HCT116 (cell line): ENCODE data around the gene RPS2. TPM values are rescaled to one million over a fixed set of nuclear protein-coding genes. Genes with fewer than 3 reads are reported as not detected.

ENCODE experiments used
- ATAC-seq: fragments of 200-7000 bp; cut with Tn5 transposase; 2 replicates; pipeline ENCODE4 v1.9.1; 2020; ENCODE audit warnings: mild to moderate bottlenecking, moderate library complexity
- BruUV-seq: library from RNA; stranded (reverse); fragments of 400-500 nt; replicated peaks from 2 replicates; lab custom pipeline; 2021; lab: Mats Ljungman, UMichigan
- CTCF ChIA-PET: fragments of 300-600 bp; sonication (Branson Sonifier 250); formaldehyde crosslinking; loops from one replicate; lab custom pipeline; 2021; ENCODE audit warnings: antibody characterized with exemption; lab: Charles Lee
- POLR2A ChIA-PET: fragments of 300-600, 350-600 bp; sonication (Branson Sonifier 250); formaldehyde crosslinking; loops from one replicate; lab custom pipeline; 2021; ENCODE audit warnings: antibody characterized with exemption; lab: Charles Lee
- RAD21 ChIA-PET, 2 experiments: fragments of 300-600 bp; sonication (Branson Sonifier 250); formaldehyde crosslinking; loops; one replicate each; lab custom pipeline; 2023; ENCODE audit warnings: low total read pairs in 2 of 2; ENCODE audit not compliant: uncharacterized antibody in 2 of 2, unreplicated experiment in 2 of 2, low non-redundant PET in 1 of 2; lab: Charles Lee
- DNase-seq: peaks from one replicate; pipeline ENCODE4 v3.0.0-alpha.2; 2010; ENCODE audit warnings: low read depth, low spot score
- H2AFZ ChIP-seq: fragments of 200-600 bp; shearing (Covaris generic), sonication (generic); 2 replicates; pipeline ENCODE4 v1.6.1; 2017; ENCODE audit warnings: low read depth, mixed run types, mixed read lengths, antibody characterized with exemption, low read length; ENCODE audit not compliant: poor library complexity, severe bottlenecking
- H3K27ac ChIP-seq: 2 replicates; pipeline ENCODE4 v1.5.1; 2012; ENCODE audit warnings: low read depth, low read length
- H3K27me3 ChIP-seq: fragments of 200-600 bp; sonication (generic); 2 replicates; pipeline ENCODE4 v1.6.1; 2016; ENCODE audit warnings: mixed run types, low read length, mixed read lengths; ENCODE audit not compliant: insufficient read depth
- H3K36me3 ChIP-seq, 2 experiments: fragments of 200-500 bp in 1 of 2; fragments of 200-600 bp in 1 of 2; sonication (Bioruptor generic) in 1 of 2; sonication (generic) in 1 of 2; 2 replicates each; pipeline versions ENCODE4 v1.5.1 to v1.6.1; 2014 to 2016; ENCODE audit warnings: low read length in 2 of 2, inconsistent platforms in 1 of 2, mixed read lengths in 1 of 2, mixed run types in 1 of 2; ENCODE audit not compliant: insufficient read depth in 2 of 2, control insufficient read depth in 1 of 2
- H3K4me1 ChIP-seq, 2 experiments: fragments of 200-600 bp in 1 of 2; sonication (generic) in 1 of 2; 2 replicates each; pipeline versions ENCODE4 v1.5.1 to v1.6.1; 2012 to 2017; ENCODE audit warnings: low read length in 2 of 2, inconsistent platforms in 1 of 2, mild to moderate bottlenecking in 1 of 2, mixed read lengths in 1 of 2, mixed run types in 1 of 2, moderate library complexity in 1 of 2; ENCODE audit not compliant: insufficient read depth in 2 of 2, control insufficient read depth in 1 of 2
- H3K4me2 ChIP-seq: fragments of 200-600 bp; sonication (generic); 2 replicates; pipeline ENCODE4 v1.6.1; 2017; ENCODE audit warnings: mixed run types, low read length, mixed read lengths
- H3K4me3 ChIP-seq, 2 experiments: fragments of 200-600 bp in 1 of 2; sonication (generic) in 1 of 2; replicated peaks in 1 of 2; 2 replicates each; pipeline ENCODE4 v1.5.1; 2011 to 2016; ENCODE audit warnings: low read length in 2 of 2, control low read depth in 1 of 2, low read depth in 1 of 2, mild to moderate bottlenecking in 1 of 2, mixed read lengths in 1 of 2, mixed run types in 1 of 2
- H3K79me2 ChIP-seq: fragments of 200-600 bp; sonication (generic); 2 replicates; pipeline ENCODE4 v1.6.1; 2017; ENCODE audit warnings: mild to moderate bottlenecking, mixed run types, low read length, moderate library complexity, mixed read lengths; ENCODE audit not compliant: insufficient read depth
- H3K9ac ChIP-seq: fragments of 200-600 bp; sonication (generic); 2 replicates; pipeline ENCODE4 v1.6.1; 2016; ENCODE audit warnings: low read length, mixed read lengths
- H3K9me2 ChIP-seq: fragments of 200-600 bp; sonication (generic), shearing (Covaris generic); 2 replicates; pipeline ENCODE4 v1.6.1; 2017; ENCODE audit warnings: mixed run types, mild to moderate bottlenecking, moderate library complexity; ENCODE audit not compliant: insufficient read depth
- H3K9me3 ChIP-seq, 2 experiments: fragments of 200-500 bp in 1 of 2; fragments of 200-600 bp in 1 of 2; sonication (Bioruptor generic) in 1 of 2; sonication (generic) in 1 of 2; 2 replicates each; pipeline ENCODE4 v1.6.1; 2014 to 2017; ENCODE audit warnings: low read length in 2 of 2, mixed read lengths in 2 of 2, inconsistent platforms in 1 of 2, low read depth in 1 of 2, mild to moderate bottlenecking in 1 of 2, mixed run types in 1 of 2, moderate library complexity in 1 of 2; ENCODE audit not compliant: control insufficient read depth in 1 of 2, insufficient read depth in 1 of 2
- H4K20me1 ChIP-seq: fragments of 200-600 bp; sonication (generic), shearing (Covaris generic); 2 replicates; pipeline ENCODE4 v1.6.1; 2017; ENCODE audit warnings: mixed run types, mild to moderate bottlenecking, moderate library complexity; ENCODE audit not compliant: insufficient read depth
- CTCF ChIP-seq, 3 experiments: fragments of 200-600 bp in 1 of 3; sonication (generic) in 1 of 3; IDR thresholded peaks in 2 of 3; conservative IDR thresholded peaks in 1 of 3; 2 replicates each; pipeline ENCODE4 v1.5.1; 2012 to 2017; ENCODE audit warnings: low read depth in 2 of 3, low read length in 2 of 3, antibody characterized with exemption in 1 of 3, borderline replicate concordance in 1 of 3, control low read depth in 1 of 3, mild to moderate bottlenecking in 1 of 3, mixed read lengths in 1 of 3, mixed run types in 1 of 3, moderate library complexity in 1 of 3; ENCODE audit not compliant: insufficient read depth in 1 of 3
- EZH2 ChIP-seq: fragments of 200-600 bp; sonication (generic); IDR thresholded peaks from 2 replicates; pipeline ENCODE4 v1.6.1; 2017; ENCODE audit warnings: antibody characterized with exemption, mixed run types
- EZH2phosphoT487 ChIP-seq: fragments of 200-600 bp; IDR thresholded peaks from 2 replicates; pipeline ENCODE4 v1.6.1; 2018; ENCODE audit warnings: antibody characterized with exemption, borderline replicate concordance
- MAX ChIP-seq: IDR thresholded peaks from 2 replicates; pipeline ENCODE4 v1.6.1; 2012
- POLR2A ChIP-seq: IDR thresholded peaks from 2 replicates; pipeline ENCODE4 v1.7.0; 2011; ENCODE audit warnings: borderline replicate concordance; ENCODE audit not compliant: insufficient read depth, insufficient read length; ENCODE audit errors: extremely low read depth
- POLR2AphosphoS5 ChIP-seq: IDR thresholded peaks from 2 replicates; pipeline ENCODE4 v1.6.1; 2011; ENCODE audit warnings: mild to moderate bottlenecking, low read depth, low read length, moderate library complexity
- SP1 ChIP-seq: IDR thresholded peaks from 2 replicates; pipeline ENCODE4 v1.6.1; 2012; ENCODE audit warnings: low read depth
- ZFX ChIP-seq: fragments of 450-650 bp; IDR thresholded peaks from 2 replicates; pipeline ENCODE4 v1.6.1; 2017
- intact Hi-C: fragments of 100-400 bp; cut with micrococcal nuclease; formaldehyde crosslinking; loops from 2 replicates; pipeline ENCODE4 v1.10.0; 2022
- total RNA-seq: library from RNA; stranded (reverse); gene quantifications from one replicate; pipeline ENCODE4 v1.2.1, GENCODE V29; 2021; ENCODE audit not compliant: unreplicated experiment
- TF ChIP-seq, protein P1 (sequence below): IDR thresholded peaks from 2 replicates; pipeline ENCODE4 v1.6.1; 2012; ENCODE audit warnings: low read depth
- TF ChIP-seq, protein P2 (sequence below): IDR thresholded peaks from 2 replicates; pipeline ENCODE4 v1.6.1; 2011; ENCODE audit warnings: mild to moderate bottlenecking, low read length, moderate library complexity; ENCODE audit not compliant: insufficient replicate concordance; ENCODE audit errors: extremely low read depth

The RPS2 gene
- total RNA-seq, 1 experiment from 2014 or later = 6,265 TPM

- intact Hi-C loops = no loop called here
- Histone ChIP-seq H3K9ac (no peak overlapping the region), H3K4me1 (peaks cover 27 to 49% of the 10 kb centered on the region in 2 experiments), H3K27me3 (no peaks in the 10 kb centered on the region), H3K4me3 (no peak overlapping the region), H4K20me1 (no peaks in the 10 kb centered on the region), H3K9me2 (no peaks in the 10 kb centered on the region)
- POLR2A ChIA-PET = interaction anchor here (12.5 kb wide), 1 partner anchor 10 kb away, joined by 104 read pairs; the partner anchor contains the start of genes RNF151 and RPS2
- no TSS peak for BruUV-seq
- TF ChIP-seq EZH2phosphoT487 = no peak
- TF ChIP-seq CTCF (IDR thresholded peaks at IDR 0.05 in 2 of 3, conservative IDR thresholded peaks at IDR 0.05 in 1 of 3; ENCODE audit: borderline replicate concordance in 1 of 3, insufficient read depth in 1 of 3, low read depth in 2 of 3, low read length in 2 of 3) = no peak
- TF ChIP-seq POLR2AphosphoS5 = no peak
- TF ChIP-seq MAX = no peak
- TF ChIP-seq, protein P1, sequence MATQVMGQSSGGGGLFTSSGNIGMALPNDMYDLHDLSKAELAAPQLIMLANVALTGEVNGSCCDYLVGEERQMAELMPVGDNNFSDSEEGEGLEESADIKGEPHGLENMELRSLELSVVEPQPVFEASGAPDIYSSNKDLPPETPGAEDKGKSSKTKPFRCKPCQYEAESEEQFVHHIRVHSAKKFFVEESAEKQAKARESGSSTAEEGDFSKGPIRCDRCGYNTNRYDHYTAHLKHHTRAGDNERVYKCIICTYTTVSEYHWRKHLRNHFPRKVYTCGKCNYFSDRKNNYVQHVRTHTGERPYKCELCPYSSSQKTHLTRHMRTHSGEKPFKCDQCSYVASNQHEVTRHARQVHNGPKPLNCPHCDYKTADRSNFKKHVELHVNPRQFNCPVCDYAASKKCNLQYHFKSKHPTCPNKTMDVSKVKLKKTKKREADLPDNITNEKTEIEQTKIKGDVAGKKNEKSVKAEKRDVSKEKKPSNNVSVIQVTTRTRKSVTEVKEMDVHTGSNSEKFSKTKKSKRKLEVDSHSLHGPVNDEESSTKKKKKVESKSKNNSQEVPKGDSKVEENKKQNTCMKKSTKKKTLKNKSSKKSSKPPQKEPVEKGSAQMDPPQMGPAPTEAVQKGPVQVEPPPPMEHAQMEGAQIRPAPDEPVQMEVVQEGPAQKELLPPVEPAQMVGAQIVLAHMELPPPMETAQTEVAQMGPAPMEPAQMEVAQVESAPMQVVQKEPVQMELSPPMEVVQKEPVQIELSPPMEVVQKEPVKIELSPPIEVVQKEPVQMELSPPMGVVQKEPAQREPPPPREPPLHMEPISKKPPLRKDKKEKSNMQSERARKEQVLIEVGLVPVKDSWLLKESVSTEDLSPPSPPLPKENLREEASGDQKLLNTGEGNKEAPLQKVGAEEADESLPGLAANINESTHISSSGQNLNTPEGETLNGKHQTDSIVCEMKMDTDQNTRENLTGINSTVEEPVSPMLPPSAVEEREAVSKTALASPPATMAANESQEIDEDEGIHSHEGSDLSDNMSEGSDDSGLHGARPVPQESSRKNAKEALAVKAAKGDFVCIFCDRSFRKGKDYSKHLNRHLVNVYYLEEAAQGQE = no peak
- TF ChIP-seq, protein P2, sequence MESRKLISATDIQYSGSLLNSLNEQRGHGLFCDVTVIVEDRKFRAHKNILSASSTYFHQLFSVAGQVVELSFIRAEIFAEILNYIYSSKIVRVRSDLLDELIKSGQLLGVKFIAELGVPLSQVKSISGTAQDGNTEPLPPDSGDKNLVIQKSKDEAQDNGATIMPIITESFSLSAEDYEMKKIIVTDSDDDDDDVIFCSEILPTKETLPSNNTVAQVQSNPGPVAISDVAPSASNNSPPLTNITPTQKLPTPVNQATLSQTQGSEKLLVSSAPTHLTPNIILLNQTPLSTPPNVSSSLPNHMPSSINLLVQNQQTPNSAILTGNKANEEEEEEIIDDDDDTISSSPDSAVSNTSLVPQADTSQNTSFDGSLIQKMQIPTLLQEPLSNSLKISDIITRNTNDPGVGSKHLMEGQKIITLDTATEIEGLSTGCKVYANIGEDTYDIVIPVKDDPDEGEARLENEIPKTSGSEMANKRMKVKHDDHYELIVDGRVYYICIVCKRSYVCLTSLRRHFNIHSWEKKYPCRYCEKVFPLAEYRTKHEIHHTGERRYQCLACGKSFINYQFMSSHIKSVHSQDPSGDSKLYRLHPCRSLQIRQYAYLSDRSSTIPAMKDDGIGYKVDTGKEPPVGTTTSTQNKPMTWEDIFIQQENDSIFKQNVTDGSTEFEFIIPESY = no peak
- TF ChIP-seq EZH2 = no peak
- no peak for TF ChIP-seq SP1
- no peak for TF ChIP-seq ZFX
- no peak for TF ChIP-seq POLR2A
- TF ChIP-seq, all 23 proteins: peak for 0
- Histone ChIP-seq H2AFZ (no peak overlapping the region), H3K9me3 (no peaks in the 10 kb centered on the region), H3K79me2 (peaks cover 32% of the 10 kb centered on the region), H3K27ac (no peak overlapping the region), H3K4me2 (no peak overlapping the region), H3K36me3 (peaks cover 0 to 41% of the 10 kb centered on the region in 2 experiments; a peak in 2 of 4 replicates)
- DNase-seq (no peak), ATAC-seq (no peak)
- ChIA-PET CTCF (no interaction called here), RAD21 (no interaction called here)
Observed at GRCh38 chr16:1976216-1976520, 11.5 kb upstream of the RPS2 start.
